GF-D8 (cell line): ENCODE measurements around the gene NOX5.
"Not testable (repeated sequence)": the region's sequence is repeated elsewhere in the genome, so short reads cannot be mapped to it uniquely, and the experiment has no call there.

Experiments
- DNase-seq: peaks from one replicate; lab custom pipeline; 2025; lab: John Stamatoyannopoulos, UW

Gene NOX5, protein sequence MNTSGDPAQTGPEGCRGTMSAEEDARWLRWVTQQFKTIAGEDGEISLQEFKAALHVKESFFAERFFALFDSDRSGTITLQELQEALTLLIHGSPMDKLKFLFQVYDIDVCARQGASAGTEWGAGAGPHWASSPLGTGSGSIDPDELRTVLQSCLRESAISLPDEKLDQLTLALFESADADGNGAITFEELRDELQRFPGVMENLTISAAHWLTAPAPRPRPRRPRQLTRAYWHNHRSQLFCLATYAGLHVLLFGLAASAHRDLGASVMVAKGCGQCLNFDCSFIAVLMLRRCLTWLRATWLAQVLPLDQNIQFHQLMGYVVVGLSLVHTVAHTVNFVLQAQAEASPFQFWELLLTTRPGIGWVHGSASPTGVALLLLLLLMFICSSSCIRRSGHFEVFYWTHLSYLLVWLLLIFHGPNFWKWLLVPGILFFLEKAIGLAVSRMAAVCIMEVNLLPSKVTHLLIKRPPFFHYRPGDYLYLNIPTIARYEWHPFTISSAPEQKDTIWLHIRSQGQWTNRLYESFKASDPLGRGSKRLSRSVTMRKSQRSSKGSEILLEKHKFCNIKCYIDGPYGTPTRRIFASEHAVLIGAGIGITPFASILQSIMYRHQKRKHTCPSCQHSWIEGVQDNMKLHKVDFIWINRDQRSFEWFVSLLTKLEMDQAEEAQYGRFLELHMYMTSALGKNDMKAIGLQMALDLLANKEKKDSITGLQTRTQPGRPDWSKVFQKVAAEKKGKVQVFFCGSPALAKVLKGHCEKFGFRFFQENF

GRCh38 chr15:69014454-69014853, at the start of gene NOX5:
Gene NOX5 (plus strand): TSS chr15:69014695. CDS start chr15:69014736, 41 bp downstream.
- DNase-seq, result no peak

GRCh38 chr15:68966996-68967395, 47.5 kb upstream of the NOX5 start:
- DNase-seq, result no peak

- no peak for DNase-seq
Observed at GRCh38 chr15:68967948-68968347, 46.5 kb upstream of the NOX5 start.

GRCh38 chr15:68969298-68969697, 45.2 kb upstream of the NOX5 start:
- no peak for DNase-seq

- no peak for DNase-seq
Observed at GRCh38 chr15:68972201-68973065, 42.1 kb upstream of the NOX5 start.

DNA sequence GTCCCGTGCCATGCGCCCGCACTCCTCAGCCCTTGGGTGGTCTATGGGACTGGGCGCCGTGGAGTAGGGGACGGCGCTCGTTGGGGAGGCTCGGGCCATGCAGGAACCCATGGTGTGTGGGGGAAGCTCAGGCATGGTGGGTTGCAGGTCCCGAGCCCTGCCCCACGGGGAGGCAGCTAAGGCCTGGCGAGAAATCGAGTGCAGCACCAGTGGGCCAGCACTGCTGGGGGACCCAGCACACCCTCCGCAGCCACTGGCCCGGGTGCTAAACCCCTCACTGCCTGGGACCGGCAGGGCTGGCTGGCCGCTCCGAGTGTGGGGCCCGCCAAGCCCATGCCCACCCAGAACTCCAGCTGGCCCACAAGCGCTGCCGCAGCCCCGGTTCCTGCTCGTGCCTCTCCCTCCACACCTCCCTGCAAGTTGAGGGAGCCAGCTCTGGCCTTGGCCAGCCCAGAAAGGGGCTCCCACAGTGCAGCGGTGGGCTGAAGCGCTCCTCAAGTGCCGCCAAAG, 38.8 kb upstream of the NOX5 start:
- DNase-seq, result not testable (repeated sequence)

GRCh38 chr15:68977426-68977825, 37.1 kb upstream of the NOX5 start:
- not testable (repeated sequence) for DNase-seq

- no peak for DNase-seq
Observed at GRCh38 chr15:68979006-68979405, 35.5 kb upstream of the NOX5 start.

GRCh38 chr15:68979816-68980215, 34.7 kb upstream of the NOX5 start:
- DNase-seq, result no peak

- no peak for DNase-seq
Observed at GRCh38 chr15:68980786-68981185, 33.7 kb upstream of the NOX5 start.

- DNase-seq, result no peak
Observed at GRCh38 chr15:68981941-68982340, 32.6 kb upstream of the NOX5 start.

DNA sequence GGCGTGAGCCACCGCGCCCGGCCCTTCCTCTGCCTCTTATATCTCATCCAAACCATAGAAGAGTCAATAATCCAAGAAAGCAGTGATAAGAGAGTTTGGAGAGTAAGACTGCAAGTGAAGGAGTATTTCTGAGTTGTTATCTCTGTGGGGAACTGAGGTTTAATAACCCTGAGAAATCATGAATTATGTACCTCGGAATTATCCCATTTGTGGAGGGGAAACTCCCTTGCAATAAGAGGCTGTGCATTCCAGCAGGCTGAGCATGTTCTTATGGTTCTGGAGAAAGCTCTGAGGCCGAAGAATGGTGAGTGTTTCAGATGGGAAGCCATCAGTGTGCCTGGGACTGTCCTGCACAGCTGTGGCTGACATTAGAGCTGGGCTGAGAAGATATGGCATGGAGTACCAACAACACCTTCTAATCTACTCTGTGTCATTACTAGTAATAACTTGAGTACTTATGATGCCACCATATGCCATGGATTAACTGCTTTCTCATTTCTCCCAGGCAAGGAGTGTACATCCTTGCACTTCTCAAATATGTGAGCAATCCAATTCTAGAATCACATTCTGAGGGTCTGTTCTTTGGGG, 31.4 kb upstream of the NOX5 start:
- no peak for DNase-seq

GRCh38 chr15:68983961-68984481, 30.5 kb upstream of the NOX5 start:
- no peak for DNase-seq

- DNase-seq, result no peak
Observed at GRCh38 chr15:68984586-68984985, 29.9 kb upstream of the NOX5 start.

DNA sequence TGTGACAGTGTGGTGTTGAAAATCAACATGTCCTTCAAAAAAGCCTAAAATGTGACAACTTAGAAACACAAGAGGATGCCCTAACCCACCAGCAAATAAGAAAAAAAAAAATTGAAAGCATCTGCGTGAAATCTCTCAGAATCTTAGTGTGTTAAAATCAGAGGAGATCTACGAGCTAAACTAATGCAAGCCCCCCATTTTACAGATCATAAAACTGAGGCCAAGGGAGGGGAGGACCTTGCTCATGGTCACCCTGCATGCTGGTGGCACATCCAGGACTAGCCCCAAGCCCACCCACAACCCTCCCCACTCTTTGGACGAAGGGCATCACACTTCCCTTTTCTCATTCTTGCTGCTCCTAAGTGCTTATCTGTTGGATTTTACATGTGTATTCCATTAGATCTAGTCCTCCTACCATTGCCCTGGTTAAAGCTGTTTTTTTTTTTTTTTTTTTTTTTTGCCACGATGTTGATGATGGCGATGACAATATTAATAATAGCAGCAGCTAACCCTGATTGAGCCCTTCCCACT, 29.1 kb upstream of the NOX5 start:
- DNase-seq, result no peak

GRCh38 chr15:68986322-68986721, 28.2 kb upstream of the NOX5 start:
- DNase-seq, result no peak

- DNase-seq, result no peak
Observed at GRCh38 chr15:68987120-68987519, 27.4 kb upstream of the NOX5 start.

- no peak for DNase-seq
Observed at GRCh38 chr15:68987676-68988075, 26.8 kb upstream of the NOX5 start.

DNA sequence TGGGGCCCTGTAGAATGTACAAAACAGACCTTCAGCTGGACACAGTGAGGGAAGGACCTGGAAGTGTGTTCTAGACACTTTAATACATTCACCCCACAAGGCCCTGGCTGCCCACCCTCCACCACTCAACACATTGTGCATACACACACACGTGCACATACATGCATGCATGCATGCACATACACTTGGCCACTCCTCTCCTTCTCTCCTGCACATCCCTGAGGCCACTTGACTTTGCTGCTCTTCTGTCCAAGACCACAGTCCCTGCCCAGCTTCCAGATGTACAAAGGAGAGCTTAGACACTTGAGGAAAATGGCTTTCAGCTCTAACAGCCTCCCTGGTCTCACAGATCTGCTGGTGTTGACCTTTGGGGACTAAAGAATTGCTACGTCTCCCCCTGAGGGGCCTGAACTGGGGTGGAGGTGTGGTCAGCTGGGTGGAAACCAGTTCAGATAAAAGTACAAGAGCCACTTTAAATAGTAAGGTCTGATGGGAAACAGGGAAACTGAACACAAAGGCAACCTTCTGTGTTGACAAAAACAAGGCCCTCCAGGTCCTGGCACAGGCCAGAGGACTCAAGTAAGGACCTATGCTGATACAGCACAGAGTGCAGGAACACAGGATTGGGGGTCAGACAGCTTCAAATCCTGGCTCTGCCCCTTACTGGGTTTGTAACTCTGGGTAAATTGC, 24.8 kb upstream of the NOX5 start:
- DNase-seq, result no peak

GRCh38 chr15:68990231-68990991, 24.1 kb upstream of the NOX5 start:
- no peak for DNase-seq
